Tibial artery (tissue), 4 donors: Measurements from ENCODE around the gene INCA1.
A peak's percentile ranks its signal among the peaks of the same experiment; 100 is the strongest.

Source experiments
- DNase-seq, 2 donors: peaks; one replicate each; pipeline ENCODE4 v3.0.0-alpha.2; 2019
- H3K27ac ChIP-seq, 2 donors: fragments of 200-600 bp; sonication (generic) in 1 of 2; 1 replicate in 1 of 2; 2 replicates in 1 of 2; pipeline ENCODE4 v1.5.1; 2018 to 2019; ENCODE audit warnings: mild to moderate bottlenecking in 1 of 2
- H3K27me3 ChIP-seq, 2 donors: fragments of 200-600 bp; sonication (generic) in 1 of 2; one replicate each; pipeline versions ENCODE4 v1.5.1 to v1.6.0; 2016 to 2019
- H3K36me3 ChIP-seq, 3 donors: fragments of 200-600 bp; sonication (generic) in 2 of 3; one replicate each; pipeline ENCODE4 v1.5.1; 2016 to 2019; ENCODE audit warnings: mild to moderate bottlenecking in 2 of 3
- H3K4me1 ChIP-seq, 4 donors: fragments of 200-600 bp; sonication (generic) in 2 of 4; 1 replicate in 3 of 4; 2 replicates in 1 of 4; pipeline ENCODE4 v1.5.1; 2016 to 2019
- H3K4me3 ChIP-seq, 2 donors: fragments of 200-600 bp; sonication (generic) in 1 of 2; 1 replicate in 1 of 2; 2 replicates in 1 of 2; pipeline ENCODE4 v1.5.1; 2018 to 2019; ENCODE audit warnings: mild to moderate bottlenecking in 2 of 2
- H3K9me3 ChIP-seq, 3 donors: fragments of 200-600 bp; sonication (generic) in 1 of 3; one replicate each; pipeline ENCODE4 v1.5.1; 2016 to 2019
- CTCF ChIP-seq, 2 experiments: fragments of 200-600 bp in 1 of 2; fragments of 450-650 bp in 1 of 2; IDR thresholded peaks; one replicate each; pipeline ENCODE4 v1.5.1; 2017 to 2019; ENCODE audit warnings: antibody characterized with exemption in 2 of 2, mild to moderate bottlenecking in 1 of 2, moderate library complexity in 1 of 2
- intact Hi-C: fragments of 100-400 bp; cut with DNase I; formaldehyde crosslinking; loops from one replicate; pipeline ENCODE4 v1.15.0; 2023; ENCODE audit warnings: low total_unique reads

INCA1 gene

GRCh38 chr17:4966844-4967538, 30.3 kb downstream of the INCA1 start:
- peaks cover 0 to 34% (median 32%) of the 10 kb centered on the region in 4 donors for H3K4me1 ChIP-seq
- DNase-seq: peak; percentile 99
- intact Hi-C loops: loop anchor here (1.0 to 2.0 kb wide), 2 partner anchors 18 to 30 kb away; partner anchors contain the start of genes INCA1, KIF1C and PFN1
- no peaks in the 10 kb centered on the region for H3K27me3 ChIP-seq
- H3K36me3 ChIP-seq: peaks cover 3 to 23% (median 17%) of the 10 kb centered on the region in 3 donors
- H3K9me3 ChIP-seq: no peaks in the 10 kb centered on the region
- TF ChIP-seq CTCF (IDR thresholded peaks at IDR 0.05): no peak
- peak overlapping the region; percentile 90 to 92 for H3K27ac ChIP-seq
- peak overlapping the region; percentile 66 to 75 for H3K4me3 ChIP-seq

GRCh38 chr17:4965311-4965986, 31.9 kb downstream of the INCA1 start:
- H3K4me3 ChIP-seq: peak overlapping the region in 1 of 2 donors; percentile 66
- no peak overlapping the region for H3K27ac ChIP-seq
- H3K36me3 ChIP-seq: peaks cover 5 to 25% (median 15%) of the 10 kb centered on the region in 3 donors
- H3K9me3 ChIP-seq: no peaks in the 10 kb centered on the region
- no peaks in the 10 kb centered on the region for H3K27me3 ChIP-seq
- no peak for TF ChIP-seq CTCF (IDR thresholded peaks at IDR 0.05)
- intact Hi-C loops: no loop called here
- no peak for DNase-seq
- peaks cover 0 to 34% (median 32%) of the 10 kb centered on the region in 4 donors for H3K4me1 ChIP-seq

GRCh38 chr17:4960279-4960922, 36.9 kb downstream of the INCA1 start:
- no peaks in the 10 kb centered on the region for H3K9me3 ChIP-seq
- no peak overlapping the region for H3K4me3 ChIP-seq
- no peaks in the 10 kb centered on the region for H3K27me3 ChIP-seq
- peaks cover 0 to 2% (median under 1%) of the 10 kb centered on the region in 4 donors for H3K4me1 ChIP-seq
- no peak overlapping the region for H3K27ac ChIP-seq
- no peak for DNase-seq
- no peak for TF ChIP-seq CTCF (IDR thresholded peaks at IDR 0.05)
- H3K36me3 ChIP-seq: peaks cover 24 to 36% (median 29%) of the 10 kb centered on the region in 3 donors
- intact Hi-C loops: no loop called here

GRCh38 chr17:4959261-4959965, 37.9 kb downstream of the INCA1 start:
- no peak for DNase-seq
- Histone ChIP-seq H3K27ac (no peak overlapping the region), H3K27me3 (no peaks in the 10 kb centered on the region), H3K9me3 (no peaks in the 10 kb centered on the region), H3K36me3 (peaks cover 24 to 36% (median 29%) of the 10 kb centered on the region in 3 donors), H3K4me1 (no peaks in the 10 kb centered on the region), H3K4me3 (no peak overlapping the region)
- intact Hi-C loops: no loop called here
- no peak for TF ChIP-seq CTCF (IDR thresholded peaks at IDR 0.05)

- Histone ChIP-seq H3K36me3 (peaks cover 24 to 36% (median 29%) of the 10 kb centered on the region in 3 donors), H3K9me3 (no peaks in the 10 kb centered on the region), H3K27me3 (no peaks in the 10 kb centered on the region), H3K27ac (no peak overlapping the region), H3K4me3 (no peak overlapping the region), H3K4me1 (peaks cover 0 to 11% (median 6%) of the 10 kb centered on the region in 4 donors)
- intact Hi-C loops: no loop called here
- TF ChIP-seq CTCF (IDR thresholded peaks at IDR 0.05): no peak
- DNase-seq: no peak
Measured at GRCh38 chr17:4958102-4958501, 39.2 kb downstream of the INCA1 start.
